Loucy (cell line): ENCODE results near the gene DOK7.

Experiments
- H2AFZ ChIP-seq: fragments of 200-600 bp; sonication (generic); 2 replicates; pipeline ENCODE4 v1.6.0; 2016; ENCODE audit warnings: antibody characterized with exemption, mild to moderate bottlenecking, low read length, moderate library complexity
- H3F3A ChIP-seq: fragments of 200-600 bp; 2 replicates; pipeline ENCODE4 v1.6.0; 2016; ENCODE audit warnings: antibody characterized with exemption, low read depth, mild to moderate bottlenecking
- H3K27me3 ChIP-seq: fragments of 200-600 bp; sonication (generic); 2 replicates; pipeline ENCODE4 v1.6.1; 2014; ENCODE audit warnings: low read length, mild to moderate bottlenecking; ENCODE audit not compliant: insufficient read depth, poor library complexity, severe bottlenecking
- H3K36me3 ChIP-seq: fragments of 200-600 bp; sonication (generic); 2 replicates; pipeline ENCODE4 v1.6.1; 2016; ENCODE audit warnings: low read length; ENCODE audit not compliant: insufficient read depth
- H3K4me1 ChIP-seq: fragments of 200-600 bp; sonication (generic); 2 replicates; pipeline ENCODE4 v1.5.1; 2014; ENCODE audit warnings: low read length, mild to moderate bottlenecking; ENCODE audit not compliant: insufficient read depth, poor library complexity, severe bottlenecking
- H3K4me2 ChIP-seq: fragments of 200-600 bp; sonication (generic); 2 replicates; pipeline ENCODE4 v1.6.0; 2014; ENCODE audit warnings: antibody characterized with exemption, low read length, low read depth, mild to moderate bottlenecking; ENCODE audit not compliant: poor library complexity, severe bottlenecking
- H3K4me3 ChIP-seq: fragments of 200-600 bp; sonication (generic); 2 replicates; pipeline ENCODE4 v1.5.1; 2014; ENCODE audit warnings: low read length, mild to moderate bottlenecking, mixed read lengths; ENCODE audit not compliant: poor library complexity, severe bottlenecking
- H3K79me2 ChIP-seq: fragments of 200-600 bp; sonication (generic); 2 replicates; pipeline ENCODE4 v1.6.1; 2014; ENCODE audit warnings: low read length; ENCODE audit not compliant: insufficient read depth
- H3K9ac ChIP-seq: fragments of 200-600 bp; sonication (generic); 2 replicates; pipeline ENCODE4 v1.6.0; 2014; ENCODE audit warnings: mild to moderate bottlenecking, low read depth, low read length, moderate library complexity; ENCODE audit not compliant: poor library complexity, severe bottlenecking
- H3K9me2 ChIP-seq: fragments of 200-600 bp; sonication (generic); replicated peaks from 2 replicates; pipeline ENCODE4 v1.6.1; 2016; ENCODE audit warnings: low read depth, low read length, mixed read lengths
- H3K9me3 ChIP-seq: fragments of 200-600 bp; sonication (generic); 2 replicates; pipeline ENCODE4 v1.6.1; 2014; ENCODE audit warnings: mild to moderate bottlenecking, antibody characterized with exemption, low read length, low read depth; ENCODE audit not compliant: insufficient read depth
- H4K20me1 ChIP-seq: fragments of 200-600 bp; sonication (generic); 2 replicates; pipeline ENCODE4 v1.6.0; 2014; ENCODE audit warnings: antibody characterized with exemption, low read length, mild to moderate bottlenecking; ENCODE audit not compliant: insufficient read depth, poor library complexity, severe bottlenecking
- EZH2phosphoT487 ChIP-seq: fragments of 200-600 bp; IDR thresholded peaks from 2 replicates; pipeline ENCODE4 v1.6.1; 2018; ENCODE audit warnings: antibody characterized with exemption, mild to moderate bottlenecking, moderate library complexity, borderline replicate concordance
- TF ChIP-seq, protein P1 (sequence below): fragments of 200-600 bp; sonication (generic); conservative IDR thresholded peaks from 2 replicates; pipeline ENCODE4 v1.5.1; 2014; ENCODE audit warnings: mild to moderate bottlenecking, antibody characterized with exemption, low read length

The DOK7 gene

DNA sequence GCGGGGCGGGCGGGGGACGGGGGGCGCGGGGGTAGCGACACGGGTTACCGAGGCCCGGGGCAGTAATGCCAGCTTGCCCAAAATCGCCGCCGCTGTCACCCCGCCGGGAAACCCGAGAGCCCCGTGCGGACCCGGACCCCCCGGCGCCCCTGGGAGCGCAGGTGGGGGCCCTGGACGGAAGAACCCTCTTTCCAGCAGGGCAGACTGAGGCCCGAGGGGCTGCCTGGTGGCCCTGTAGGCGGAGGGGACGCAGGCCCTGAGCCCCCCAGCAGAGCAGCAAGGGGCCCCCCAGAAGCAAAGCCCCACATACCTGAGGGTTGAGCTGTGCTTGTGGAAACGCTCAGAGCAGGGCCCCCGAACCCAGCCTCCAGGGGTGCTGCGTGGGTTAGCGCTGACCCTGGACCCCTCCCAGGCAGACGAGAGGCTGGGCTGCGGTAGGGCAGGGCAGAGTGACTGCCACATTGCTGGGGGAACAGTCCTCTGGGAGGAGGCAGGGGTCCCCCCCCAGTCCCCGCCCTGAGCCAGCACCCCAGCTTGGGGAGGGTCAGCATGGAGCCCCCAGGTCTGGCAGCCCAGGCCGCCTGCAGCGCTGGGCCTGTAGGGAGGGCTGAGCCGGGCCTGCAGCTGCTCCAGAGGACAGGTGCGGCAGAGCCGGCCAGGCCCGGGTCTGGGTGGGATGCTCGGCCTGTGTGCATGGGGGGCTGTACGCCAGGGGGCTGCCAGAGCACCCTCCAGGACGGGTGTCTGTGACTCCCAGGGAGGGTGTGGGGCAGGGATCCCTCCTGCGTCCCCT, 646 bp downstream of the DOK7 start:
- H3K9ac ChIP-seq: no peak overlapping the region

DNA sequence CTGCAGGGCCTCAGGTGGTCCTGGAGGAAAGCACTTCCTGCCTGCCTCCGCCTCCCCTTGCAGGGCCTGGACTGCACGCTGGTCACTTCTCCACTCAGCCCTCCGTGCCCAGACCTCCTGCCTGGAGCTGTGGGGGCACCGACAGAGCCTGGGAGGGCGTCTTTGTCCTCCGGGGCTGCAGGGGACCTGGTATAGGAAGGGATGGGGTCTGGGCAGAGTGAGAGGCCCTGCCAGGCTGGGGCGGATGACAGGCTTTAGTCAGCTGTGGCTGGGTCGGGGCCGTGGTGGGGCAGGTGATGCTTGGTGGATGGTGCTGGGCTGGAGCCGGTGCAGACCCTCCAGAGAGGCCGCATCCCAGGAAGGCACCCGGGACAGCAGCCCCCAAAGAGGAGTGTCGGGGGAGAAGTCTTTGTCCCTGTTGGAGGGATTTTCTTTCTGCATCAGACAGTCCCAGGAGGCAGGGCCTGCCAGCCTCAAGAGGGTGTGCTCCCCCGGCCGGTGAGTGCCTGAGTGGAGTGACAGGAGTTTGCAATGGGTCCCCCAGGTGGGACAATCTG, 1.3 kb downstream of the DOK7 start:
- Histone ChIP-seq H2AFZ (no peak overlapping the region), H3K4me2 (no peak overlapping the region), H3K4me1 (no peaks in the 10 kb centered on the region), H3K36me3 (no peaks in the 10 kb centered on the region), H3F3A (no peaks in the 10 kb centered on the region), H3K4me3 (no peak overlapping the region), H4K20me1 (no peaks in the 10 kb centered on the region), H3K9me3 (no peaks in the 10 kb centered on the region), H3K9ac (no peak overlapping the region), H3K9me2 (no peaks in the 10 kb centered on the region), H3K27me3 (no peaks in the 10 kb centered on the region), H3K79me2 (no peaks in the 10 kb centered on the region)
- TF ChIP-seq, protein P1, sequence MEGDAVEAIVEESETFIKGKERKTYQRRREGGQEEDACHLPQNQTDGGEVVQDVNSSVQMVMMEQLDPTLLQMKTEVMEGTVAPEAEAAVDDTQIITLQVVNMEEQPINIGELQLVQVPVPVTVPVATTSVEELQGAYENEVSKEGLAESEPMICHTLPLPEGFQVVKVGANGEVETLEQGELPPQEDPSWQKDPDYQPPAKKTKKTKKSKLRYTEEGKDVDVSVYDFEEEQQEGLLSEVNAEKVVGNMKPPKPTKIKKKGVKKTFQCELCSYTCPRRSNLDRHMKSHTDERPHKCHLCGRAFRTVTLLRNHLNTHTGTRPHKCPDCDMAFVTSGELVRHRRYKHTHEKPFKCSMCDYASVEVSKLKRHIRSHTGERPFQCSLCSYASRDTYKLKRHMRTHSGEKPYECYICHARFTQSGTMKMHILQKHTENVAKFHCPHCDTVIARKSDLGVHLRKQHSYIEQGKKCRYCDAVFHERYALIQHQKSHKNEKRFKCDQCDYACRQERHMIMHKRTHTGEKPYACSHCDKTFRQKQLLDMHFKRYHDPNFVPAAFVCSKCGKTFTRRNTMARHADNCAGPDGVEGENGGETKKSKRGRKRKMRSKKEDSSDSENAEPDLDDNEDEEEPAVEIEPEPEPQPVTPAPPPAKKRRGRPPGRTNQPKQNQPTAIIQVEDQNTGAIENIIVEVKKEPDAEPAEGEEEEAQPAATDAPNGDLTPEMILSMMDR: no peak
- no peak for TF ChIP-seq EZH2phosphoT487

More for the DNA sequence above, 646 bp downstream of the DOK7 start:
- no peaks in the 10 kb centered on the region for H3K79me2 ChIP-seq
- TF ChIP-seq, protein P1: no peak
- H3K4me1 ChIP-seq: no peaks in the 10 kb centered on the region
- no peaks in the 10 kb centered on the region for H3K9me2 ChIP-seq
- no peaks in the 10 kb centered on the region for H3K36me3 ChIP-seq
- no peak overlapping the region for H2AFZ ChIP-seq
- no peaks in the 10 kb centered on the region for H3K9me3 ChIP-seq
- no peaks in the 10 kb centered on the region for H4K20me1 ChIP-seq
- H3F3A ChIP-seq: no peaks in the 10 kb centered on the region
- no peaks in the 10 kb centered on the region for H3K27me3 ChIP-seq
- H3K4me2 ChIP-seq: no peak overlapping the region
- H3K4me3 ChIP-seq: no peak overlapping the region

DNA sequence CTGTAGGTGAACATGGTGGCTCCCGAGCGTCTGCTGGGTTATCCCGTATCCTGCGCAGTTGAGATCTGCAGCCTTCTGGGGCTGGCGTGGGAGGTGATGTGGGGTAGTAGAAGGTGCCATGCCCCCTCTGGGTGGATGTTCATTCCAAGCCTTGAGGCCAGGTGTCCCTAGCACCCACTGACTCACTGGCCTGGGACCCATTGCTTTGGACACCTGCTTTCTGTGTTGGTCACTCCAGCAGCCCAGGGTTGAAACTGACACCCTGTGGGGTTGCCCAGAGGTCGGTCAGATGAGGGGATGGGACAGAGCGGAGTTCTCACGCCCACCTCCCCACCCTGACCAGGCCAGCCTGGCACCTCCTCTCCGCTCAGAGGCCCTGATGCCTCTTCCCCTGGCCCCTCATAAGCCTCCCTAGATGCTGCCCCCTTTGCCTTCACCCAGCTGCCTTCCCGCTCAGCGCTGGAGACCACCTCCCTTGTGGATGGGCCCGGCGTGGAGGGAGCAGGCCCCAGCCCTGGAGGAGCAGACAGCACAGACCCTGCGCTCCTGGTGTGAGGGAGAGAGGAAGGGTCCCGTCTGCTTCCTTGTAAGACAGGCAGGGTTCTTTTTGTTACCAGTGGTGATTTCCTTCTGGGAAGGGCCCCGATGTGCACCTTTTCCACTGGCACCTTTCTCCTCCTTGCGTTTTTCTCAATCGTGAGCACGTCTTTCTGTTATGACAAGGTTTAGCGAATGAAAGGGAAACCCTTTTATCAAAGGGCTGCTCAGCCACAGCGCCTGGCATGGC, 2.0 kb downstream of the DOK7 start:
- Histone ChIP-seq H2AFZ (no peak overlapping the region), H3F3A (no peaks in the 10 kb centered on the region), H3K36me3 (no peaks in the 10 kb centered on the region), H3K79me2 (no peaks in the 10 kb centered on the region), H3K9ac (no peak overlapping the region), H4K20me1 (no peaks in the 10 kb centered on the region), H3K4me1 (no peaks in the 10 kb centered on the region), H3K4me3 (no peak overlapping the region), H3K4me2 (no peak overlapping the region), H3K27me3 (no peaks in the 10 kb centered on the region), H3K9me2 (no peaks in the 10 kb centered on the region), H3K9me3 (no peaks in the 10 kb centered on the region)
- TF ChIP-seq, protein P1: no peak
- no peak for TF ChIP-seq EZH2phosphoT487
